SK-N-SH treated with all-trans-retinoic acid at 6 μM for 48 hours (cell line): ENCODE measurements around the gene GRM2.

ENCODE experiments used
- ATAC-seq: fragments of 200-7000 bp; cut with Tn5 transposase; 3 replicates; pipeline ENCODE4 v1.9.1; 2020; ENCODE audit warnings: mild to moderate bottlenecking, moderate library complexity
- ARNTL ChIP-seq: fragments of 450-650 bp; formaldehyde crosslinking; IDR thresholded peaks from 2 replicates; pipeline ENCODE4 v1.5.0; 2020; ENCODE audit warnings: low read depth, mild to moderate bottlenecking, moderate library complexity, borderline replicate concordance
- BACH2 ChIP-seq: fragments of 250-450 bp; sonication (Bioruptor Pico); IDR thresholded peaks from 2 replicates; pipeline ENCODE4 v1.9.0; 2021; ENCODE audit warnings: mild to moderate bottlenecking, borderline replicate concordance
- CREB5 ChIP-seq: fragments of 250-450 bp; sonication (Bioruptor Pico); IDR thresholded peaks from 2 replicates; pipeline ENCODE4 v1.5.1; 2020; ENCODE audit warnings: low read depth, mild to moderate bottlenecking, moderate library complexity
- CSDC2 ChIP-seq: fragments of 250-450 bp; sonication (Bioruptor Pico); IDR thresholded peaks from 2 replicates; pipeline ENCODE4 v1.5.0; 2020; ENCODE audit warnings: mild to moderate bottlenecking, moderate library complexity
- GLIS3 ChIP-seq: fragments of 250-450 bp; sonication (Bioruptor Pico); IDR thresholded peaks from 2 replicates; pipeline ENCODE4 v1.5.0; 2020; ENCODE audit warnings: mild to moderate bottlenecking, moderate library complexity
- ISL1 ChIP-seq: fragments of 250-450 bp; sonication (Bioruptor Pico); IDR thresholded peaks from 2 replicates; pipeline ENCODE4 v2.1.2; 2022; ENCODE audit warnings: mild to moderate bottlenecking, moderate library complexity
- OSR1 ChIP-seq: fragments of 250-450 bp; sonication (Bioruptor Pico); IDR thresholded peaks from 2 replicates; pipeline ENCODE4 v1.8.0; 2022; ENCODE audit warnings: moderate library complexity, mild to moderate bottlenecking, inconsistent platforms
- PATZ1 ChIP-seq: fragments of 250-450 bp; sonication (Bioruptor Pico); IDR thresholded peaks from 2 replicates; pipeline ENCODE4 v1.8.0; 2020; ENCODE audit warnings: mild to moderate bottlenecking, moderate library complexity, borderline replicate concordance
- POU6F1 ChIP-seq: fragments of 250-450 bp; sonication (Bioruptor Pico); IDR thresholded peaks from 2 replicates; pipeline ENCODE4 v1.8.0; 2021; ENCODE audit warnings: low read depth, mild to moderate bottlenecking, moderate library complexity, borderline replicate concordance
- PPARA ChIP-seq: fragments of 250-450 bp; sonication (Bioruptor Pico); IDR thresholded peaks from 2 replicates; pipeline ENCODE4 v1.5.0; 2020; ENCODE audit warnings: mild to moderate bottlenecking, borderline replicate concordance
- SNAI2 ChIP-seq: fragments of 250-450 bp; sonication (Bioruptor Pico); IDR thresholded peaks from 2 replicates; pipeline ENCODE4 v1.5.0; 2020; ENCODE audit warnings: mild to moderate bottlenecking, moderate library complexity
- TCF4 ChIP-seq: fragments of 250-450 bp; sonication (Bioruptor Pico); IDR thresholded peaks from 2 replicates; pipeline ENCODE4 v1.8.0; 2021; ENCODE audit warnings: mild to moderate bottlenecking, moderate library complexity, borderline replicate concordance
- TSHZ2 ChIP-seq: fragments of 250-450 bp; sonication (Bioruptor Pico); IDR thresholded peaks from 2 replicates; pipeline ENCODE4 v1.5.0; 2020; ENCODE audit warnings: mild to moderate bottlenecking, moderate library complexity
- ZC3H10 ChIP-seq: fragments of 250-450 bp; sonication (Bioruptor Pico); IDR thresholded peaks from 2 replicates; pipeline ENCODE4 v1.5.1; 2021; ENCODE audit warnings: mild to moderate bottlenecking, moderate library complexity
- ZFP3 ChIP-seq: fragments of 250-450 bp; sonication (Bioruptor Pico); IDR thresholded peaks from 2 replicates; pipeline ENCODE4 v1.5.0; 2020; ENCODE audit warnings: mild to moderate bottlenecking, moderate library complexity
- ZFP30 ChIP-seq: fragments of 450-650 bp; formaldehyde crosslinking; IDR thresholded peaks from 2 replicates; pipeline ENCODE4 v1.5.0; 2022; ENCODE audit warnings: mild to moderate bottlenecking, moderate library complexity
- ZNF565 ChIP-seq: fragments of 450-650 bp; formaldehyde crosslinking; conservative IDR thresholded peaks from 2 replicates; pipeline ENCODE4 v1.5.0; 2020; ENCODE audit warnings: low read depth, mild to moderate bottlenecking, moderate library complexity
- ZNF70 ChIP-seq: fragments of 450-650 bp; formaldehyde crosslinking; IDR thresholded peaks from 2 replicates; pipeline ENCODE4 v1.5.0; 2020; ENCODE audit warnings: mild to moderate bottlenecking, moderate library complexity
- ZNF8 ChIP-seq: fragments of 450-650 bp; formaldehyde crosslinking; IDR thresholded peaks from 2 replicates; pipeline ENCODE4 v1.5.0; 2020; ENCODE audit warnings: mild to moderate bottlenecking, moderate library complexity

The GRM2 gene

GRCh38 chr3:51698209-51698608, 8.7 kb upstream of the GRM2 start:
- TF ChIP-seq OSR1 (CRISPR knock-in tag) (no peak), CREB5 (CRISPR knock-in tag) (no peak), ZC3H10 (no peak), ARNTL (CRISPR knock-in tag) (no peak), CSDC2 (CRISPR knock-in tag) (no peak), ZFP3 (CRISPR knock-in tag) (no peak), GLIS3 (CRISPR knock-in tag) (no peak), ZFP30 (CRISPR knock-in tag) (no peak), ISL1 (CRISPR knock-in tag) (no peak), TSHZ2 (CRISPR knock-in tag) (no peak), TCF4 (CRISPR knock-in tag) (no peak), PATZ1 (no peak), ZNF70 (CRISPR knock-in tag) (no peak), ZNF8 (no peak), PPARA (CRISPR knock-in tag) (no peak), ZNF565 (CRISPR knock-in tag) (no peak), POU6F1 (no peak)
- no peak for ATAC-seq

GRCh38 chr3:51700403-51700802, 6.5 kb upstream of the GRM2 start:
- ATAC-seq: no peak
- no peak for TF ChIP-seq SNAI2 (CRISPR knock-in tag)
- TF ChIP-seq TCF4 (CRISPR knock-in tag): no peak
- TF ChIP-seq, all 23 proteins: peak for 0

- TF ChIP-seq ZFP3 (CRISPR knock-in tag) (no peak), TSHZ2 (CRISPR knock-in tag) (no peak)
- ATAC-seq: no peak
Observed at GRCh38 chr3:51702156-51702555, 4.7 kb upstream of the GRM2 start.

GRCh38 chr3:51703068-51703760, 3.7 kb upstream of the GRM2 start:
- TF ChIP-seq TCF4 (CRISPR knock-in tag) (no peak), ZNF70 (CRISPR knock-in tag) (no peak), BACH2 (CRISPR knock-in tag) (no peak), GLIS3 (CRISPR knock-in tag) (no peak)
- no peak for ATAC-seq
